Psoas muscle (tissue), 8 donors: Measurements from ENCODE around the gene ARSB. TPM values are rescaled to one million over a fixed set of nuclear protein-coding genes. Genes with fewer than 3 reads are reported as not detected.

Experiments used
- ATAC-seq, 4 donors: fragments of 200-7000 bp; cut with Tn5 transposase; one replicate each; pipeline ENCODE4 v1.9.1; 2020; ENCODE audit warnings: moderate library complexity in 3 of 4, mild to moderate bottlenecking in 2 of 4
- DNase-seq, 2 donors: peaks; one replicate each; pipeline ENCODE4 v3.0.0-alpha.2; 2020
- H3K27ac ChIP-seq: fragments of 200-600 bp; one replicate; pipeline ENCODE4 v1.8.0; 2022
- H3K27me3 ChIP-seq, 3 donors: fragments of 200-600 bp in 1 of 3; one replicate each; pipeline versions ENCODE4 v1.6.1 to v1.8.0; 2013 to 2022; ENCODE audit warnings: low read length in 2 of 3, mild to moderate bottlenecking in 2 of 3, moderate library complexity in 1 of 3; ENCODE audit not compliant: insufficient read depth in 3 of 3
- H3K36me3 ChIP-seq, 2 donors: fragments of 200-600 bp in 1 of 2; one replicate each; pipeline versions ENCODE4 v1.6.1 to v1.8.0; 2013 to 2022; ENCODE audit warnings: low read depth in 1 of 2, mild to moderate bottlenecking in 1 of 2, moderate library complexity in 1 of 2; ENCODE audit not compliant: insufficient read depth in 1 of 2
- H3K4me1 ChIP-seq: fragments of 200-600 bp; one replicate; pipeline ENCODE4 v1.8.0; 2022
- H3K4me3 ChIP-seq: fragments of 200-600 bp; one replicate; pipeline ENCODE4 v1.8.0; 2022; ENCODE audit warnings: mild to moderate bottlenecking
- H3K9me3 ChIP-seq: fragments of 200-600 bp; one replicate; pipeline ENCODE4 v1.8.0; 2022
- WGBS, 3 donors: extraction: QIAGEN DNeasy Blood & Tissue Kit; methylation state at CpG; one replicate each; pipeline versions ENCODE4 v1.1.6 to v1.1.7; 2013; 5-methylcytosine and 5-hydroxymethylcytosine counted together
- intact Hi-C, 2 donors: fragments of 100-400 bp; cut with DNase I; formaldehyde crosslinking; loops; one replicate each; pipeline versions ENCODE4 v1.11.0 to v1.14.2; 2022
- polyA plus RNA-seq, 3 donors: library from polyadenylated mRNA; stranded (reverse); fragments of 200-250 nt; gene quantifications; one replicate each; pipeline ENCODE4 v1.2.3, GENCODE V29; 2013
- total RNA-seq, 4 donors: library from RNA; stranded (reverse); fragmentation: NEBNext Ultra II Directional in 2 of 4; extraction: Animal tissue kit (Norgen Biotek cat#: 25700) in 2 of 4; gene quantifications; one replicate each; pipeline versions ENCODE4 v1.2.1 to v1.2.4, GENCODE V29; 2021 to 2023
- TF ChIP-seq, protein P1 (sequence below): fragments of 200-600 bp; IDR thresholded peaks from one replicate; pipeline ENCODE4 v1.8.0; 2022; ENCODE audit warnings: antibody characterized with exemption
- donor health status: healthy with polysubstance abuse.
- donor health status: DM: no; HTN: no; CAD: no; lungs with moderate emphysema.
- donor health status: Bipolar disorder and iron deficiency.
- donor health status: healthy.
- donor health status: DM: yes; HTN: yes; CAD: no.
- donor health status: DM: no; HTN: no; CAD: no.
- donor health status: DM: no; HTN: no; CAD: no.
- donor health status: DM: yes; HTN: yes; CAD: no.

ARSB gene
- total and polyA plus RNA-seq, 7 donors, result 1.3 to 6.5 (median 3.6) TPM

DNA sequence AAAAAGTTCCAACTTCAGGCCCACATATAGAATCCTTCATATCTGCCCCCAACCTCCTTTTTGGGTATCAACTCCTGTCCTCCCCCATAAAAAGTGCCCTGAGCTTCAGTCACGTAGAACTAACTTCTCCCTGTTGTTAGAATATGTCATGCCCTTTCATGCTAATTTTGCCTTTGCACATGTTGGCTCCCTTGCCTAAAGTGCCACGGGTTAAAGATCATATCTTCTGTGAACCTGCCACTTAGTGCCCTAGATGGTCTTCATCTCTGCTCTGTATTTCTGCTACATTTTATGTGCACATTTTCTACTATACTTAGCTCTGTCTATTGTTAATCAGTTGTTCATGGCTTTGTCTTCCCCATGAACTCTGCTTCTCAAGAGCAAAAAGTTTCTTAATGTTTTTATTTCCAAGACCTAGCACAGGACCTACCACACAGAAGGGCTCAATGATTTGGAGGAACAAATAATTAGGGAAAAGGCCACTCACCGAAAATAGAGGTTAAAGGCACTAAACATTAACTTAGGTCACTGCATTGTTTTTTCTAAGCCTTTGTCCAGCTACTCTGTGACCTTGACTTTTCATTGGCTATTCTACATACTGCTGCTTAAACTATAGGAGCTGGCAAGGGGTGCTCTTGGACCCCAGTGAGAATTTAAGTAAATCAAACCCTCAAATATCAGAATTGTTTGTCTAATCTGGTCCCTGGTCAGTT lies 94.3 kb downstream of the ARSB start:
- intact Hi-C loops, result loop anchor here in 1 of 2 donors (10.0 kb wide), 1 partner anchor 356 kb away; no protein-coding TSS in a partner anchor
- no peak for DNase-seq
- Histone ChIP-seq H3K27ac (no peak overlapping the region), H3K4me3 (no peak overlapping the region), H3K4me1 (no peaks in the 10 kb centered on the region), H3K36me3 (no peaks in the 10 kb centered on the region), H3K9me3 (no peaks in the 10 kb centered on the region), H3K27me3 (no peaks in the 10 kb centered on the region)
- TF ChIP-seq, protein P1, sequence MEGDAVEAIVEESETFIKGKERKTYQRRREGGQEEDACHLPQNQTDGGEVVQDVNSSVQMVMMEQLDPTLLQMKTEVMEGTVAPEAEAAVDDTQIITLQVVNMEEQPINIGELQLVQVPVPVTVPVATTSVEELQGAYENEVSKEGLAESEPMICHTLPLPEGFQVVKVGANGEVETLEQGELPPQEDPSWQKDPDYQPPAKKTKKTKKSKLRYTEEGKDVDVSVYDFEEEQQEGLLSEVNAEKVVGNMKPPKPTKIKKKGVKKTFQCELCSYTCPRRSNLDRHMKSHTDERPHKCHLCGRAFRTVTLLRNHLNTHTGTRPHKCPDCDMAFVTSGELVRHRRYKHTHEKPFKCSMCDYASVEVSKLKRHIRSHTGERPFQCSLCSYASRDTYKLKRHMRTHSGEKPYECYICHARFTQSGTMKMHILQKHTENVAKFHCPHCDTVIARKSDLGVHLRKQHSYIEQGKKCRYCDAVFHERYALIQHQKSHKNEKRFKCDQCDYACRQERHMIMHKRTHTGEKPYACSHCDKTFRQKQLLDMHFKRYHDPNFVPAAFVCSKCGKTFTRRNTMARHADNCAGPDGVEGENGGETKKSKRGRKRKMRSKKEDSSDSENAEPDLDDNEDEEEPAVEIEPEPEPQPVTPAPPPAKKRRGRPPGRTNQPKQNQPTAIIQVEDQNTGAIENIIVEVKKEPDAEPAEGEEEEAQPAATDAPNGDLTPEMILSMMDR, result no peak
- ATAC-seq, result no peak
- 69 to 83% (median 71%) methylated on average over 3 of the region's 3 CpGs for WGBS, 3 donors

DNA sequence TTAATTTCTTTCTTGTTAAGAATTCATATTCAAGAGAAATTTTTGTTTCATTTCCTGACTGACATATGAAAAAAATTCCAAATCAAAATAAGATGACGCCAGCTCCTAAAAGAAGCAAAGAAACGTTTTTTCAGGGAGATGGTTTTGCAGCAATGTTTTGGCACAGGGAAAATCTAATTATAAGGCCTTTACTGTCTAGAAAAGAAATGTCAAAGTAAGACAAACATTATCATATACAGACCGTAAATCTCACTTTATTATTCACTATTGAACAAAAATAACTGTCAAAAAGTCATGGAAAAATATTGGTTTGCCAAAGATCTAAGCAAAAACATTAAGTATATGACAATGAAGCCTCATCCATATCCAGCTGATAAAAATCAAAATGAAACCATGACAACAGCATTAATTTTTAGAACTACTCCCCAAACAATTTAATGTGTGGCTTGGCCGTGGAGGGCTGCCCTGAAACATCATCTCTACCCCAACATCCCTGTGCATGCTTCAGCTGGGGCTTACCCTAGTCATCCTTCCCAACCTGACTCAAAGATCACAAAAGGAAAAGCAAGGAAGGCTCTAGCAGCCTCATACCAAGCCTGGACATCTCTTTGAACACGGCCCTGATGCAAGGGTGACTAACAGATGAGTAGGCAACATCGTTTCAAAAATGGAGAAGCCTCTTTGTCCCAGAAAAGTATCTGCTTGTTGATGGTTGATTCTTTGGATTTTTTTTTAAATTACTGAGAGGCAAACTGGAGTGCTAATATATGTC lies 95.6 kb downstream of the ARSB start:
- intact Hi-C loops, result loop anchor here in 1 of 2 donors (10.0 kb wide), 1 partner anchor 355 kb away; no protein-coding TSS in a partner anchor
- no peak overlapping the region for H3K4me3 ChIP-seq
- 67 to 73% (median 71%) methylated on average over 6 of the region's 6 CpGs for WGBS, 3 donors
- TF ChIP-seq, protein P1, result no peak
- no peak overlapping the region for H3K27ac ChIP-seq
- H3K36me3 ChIP-seq, result no peaks in the 10 kb centered on the region
- DNase-seq, result no peak
- H3K27me3 ChIP-seq, result no peaks in the 10 kb centered on the region
- H3K9me3 ChIP-seq, result no peaks in the 10 kb centered on the region
- no peaks in the 10 kb centered on the region for H3K4me1 ChIP-seq
- no peak for ATAC-seq

DNA sequence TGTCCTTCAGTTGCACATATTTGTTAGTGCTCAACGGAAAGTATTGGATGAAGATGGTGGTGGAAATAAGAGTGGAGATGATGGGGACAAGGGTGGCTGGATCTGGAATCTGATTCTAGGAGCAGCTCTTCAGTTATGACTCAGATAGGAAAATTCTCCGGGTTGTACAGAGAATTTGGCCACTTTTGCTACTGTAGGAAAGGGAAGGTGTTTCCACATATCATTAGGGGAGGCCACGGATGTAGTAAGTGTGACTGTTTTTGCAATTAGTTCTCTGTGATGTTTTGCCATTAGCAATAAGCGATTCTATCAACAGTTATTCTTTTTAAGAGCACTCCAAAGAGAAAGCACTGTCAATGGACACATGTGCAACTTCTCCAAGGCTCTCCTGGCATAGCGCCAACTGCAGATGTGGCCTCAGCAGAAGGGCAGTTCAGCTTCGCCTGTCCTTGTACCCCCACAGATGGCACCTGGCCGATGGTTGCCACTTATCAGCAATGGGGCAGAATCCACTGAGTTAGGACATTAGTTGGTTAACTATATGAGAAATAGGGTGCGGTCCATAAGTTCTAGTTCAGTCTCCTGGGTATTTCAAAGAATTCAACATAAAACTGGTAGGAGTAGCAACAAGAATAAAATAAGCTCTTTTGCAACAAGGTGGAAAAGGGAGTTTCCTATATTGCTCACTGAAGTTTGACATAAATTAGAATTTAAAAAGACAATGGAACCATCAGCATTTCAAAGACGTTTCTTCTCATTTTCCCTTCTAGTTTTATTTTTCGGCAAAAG lies 96.3 kb downstream of the ARSB start:
- DNase-seq, result peak; percentile 31 to 63
- Histone ChIP-seq H3K9me3 (no peaks in the 10 kb centered on the region), H3K27me3 (no peaks in the 10 kb centered on the region), H3K27ac (no peak overlapping the region), H3K4me1 (no peaks in the 10 kb centered on the region), H3K36me3 (no peaks in the 10 kb centered on the region), H3K4me3 (no peak overlapping the region)
- intact Hi-C loops, result no loop called here
- 54 to 58% (median 57%) methylated on average over 10 of the region's 10 CpGs for WGBS, 3 donors
- no peak for ATAC-seq
- TF ChIP-seq, protein P1, result no peak

DNA sequence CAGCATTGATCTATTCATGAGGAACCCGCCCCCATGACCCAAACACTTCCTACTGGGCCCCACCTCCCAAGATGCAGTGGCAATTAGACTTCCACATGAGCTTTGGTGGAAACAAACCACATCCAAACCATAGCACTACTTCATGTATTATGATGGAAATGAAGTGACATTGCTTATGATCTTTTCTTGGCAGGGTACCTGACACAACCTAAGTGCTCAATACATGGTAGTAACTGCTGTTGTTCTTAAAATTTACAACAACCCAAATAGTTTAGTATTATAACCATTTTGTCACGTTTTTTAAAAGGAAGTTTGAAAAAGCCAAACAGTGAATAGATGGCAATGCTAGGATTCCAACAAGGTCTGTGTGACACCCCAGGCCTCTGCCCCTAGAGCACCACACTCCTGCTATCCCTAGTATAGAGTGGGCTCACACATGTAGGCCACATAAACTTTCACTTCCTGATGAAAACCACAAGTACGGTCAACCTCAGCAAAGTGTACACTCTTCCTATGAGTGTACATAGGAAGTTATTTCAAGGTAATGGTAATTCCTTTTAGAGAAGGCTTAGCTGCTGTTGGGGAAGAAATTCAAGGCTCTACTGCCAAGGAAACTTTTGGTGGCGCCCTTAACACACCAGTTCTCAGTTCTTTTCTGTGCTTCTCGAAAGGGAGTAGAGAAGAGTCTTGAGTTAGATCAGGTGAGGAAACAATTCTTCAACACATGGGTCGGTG lies 97.6 kb downstream of the ARSB start:
- Histone ChIP-seq H3K36me3 (no peaks in the 10 kb centered on the region), H3K27me3 (no peaks in the 10 kb centered on the region), H3K4me1 (no peaks in the 10 kb centered on the region), H3K9me3 (no peaks in the 10 kb centered on the region), H3K4me3 (no peak overlapping the region), H3K27ac (no peak overlapping the region)
- WGBS, 3 donors, result 92 to 97% (median 93%) methylated on average over 6 of the region's 6 CpGs
- TF ChIP-seq, protein P1, result no peak
- intact Hi-C loops, result no loop called here
- ATAC-seq (no peak), DNase-seq (no peak)
